K562 (cell line): ENCODE data around the gene ROMO1. TPM values are rescaled to one million over a fixed set of nuclear protein-coding genes. Genes with fewer than 3 reads are reported as not detected.

Experiments used
- ATAC-seq: fragments of 200-7000 bp; cut with Tn5 transposase; 3 replicates; pipeline ENCODE4 v1.9.1; 2020; ENCODE audit warnings: moderate library complexity
- BruUV-seq: library from RNA; stranded (reverse); fragments of 400-500 nt; replicated peaks from 2 replicates; lab custom pipeline; 2021; lab: Mats Ljungman, UMichigan
- CTCF ChIA-PET: fragments of 300-600 bp; formaldehyde crosslinking; extraction: SDS; loops from one replicate; lab custom pipeline; 2021; ENCODE audit warnings: low intra/inter-chr PET ratio; lab: Yijun Ruan, JAX
- POLR2A ChIA-PET: fragments of 300-600, 350-650 bp; sonication (Branson Sonifier 250); formaldehyde crosslinking; extraction: SDS; loops from one replicate; lab custom pipeline; 2021; ENCODE audit warnings: antibody characterized with exemption, inconsistent platforms; lab: Yijun Ruan, JAX
- DNase-seq, 4 experiments: peaks; one replicate each; pipeline versions ENCODE4 v3.0.0 to v3.0.0-alpha.2; 2011 to 2018; ENCODE audit warnings: low spot score in 3 of 4, mixed read lengths in 3 of 4; ENCODE audit errors: extremely low read depth in 1 of 4
- FAIRE-seq: peaks from 2 replicates; lab custom pipeline; 2011; peaks lifted over from hg19 to GRCh38; lab: Jason Lieb, UNC
- H2AFZ ChIP-seq: 2 replicates; pipeline ENCODE4 v1.6.0; 2011; ENCODE audit warnings: low read depth, low read length, control low read depth, inconsistent platforms
- H3K27ac ChIP-seq: fragments of 200-600 bp; 3 replicates; pipeline ENCODE4 v1.8.0; 2011; ENCODE audit warnings: low read depth, mild to moderate bottlenecking, control low read depth, inconsistent platforms, low read length, moderate library complexity, mixed read lengths; ENCODE audit errors: extremely low read depth
- H3K27me3 ChIP-seq, 2 experiments: fragments of 300-600 bp in 1 of 2; 2 replicates in 1 of 2; 3 replicates in 1 of 2; pipeline versions ENCODE4 v1.6.0 to v1.8.0; 2011; ENCODE audit warnings: inconsistent platforms in 2 of 2, low read length in 2 of 2, mild to moderate bottlenecking in 1 of 2, mixed read lengths in 1 of 2, moderate library complexity in 1 of 2; ENCODE audit not compliant: control insufficient read depth in 2 of 2, insufficient read depth in 2 of 2
- H3K36me3 ChIP-seq: fragments of 300-600 bp; 3 replicates; pipeline ENCODE4 v1.8.0; 2011; ENCODE audit warnings: mild to moderate bottlenecking, low read length, inconsistent platforms; ENCODE audit not compliant: control insufficient read depth, insufficient read depth
- H3K4me1 ChIP-seq, 2 experiments: fragments of 200-600 bp in 1 of 2; replicated peaks in 1 of 2; 2 replicates in 1 of 2; 3 replicates in 1 of 2; pipeline versions ENCODE4 v1.5.1 to v1.8.0; 2011; ENCODE audit warnings: inconsistent platforms in 2 of 2, low read length in 2 of 2, mild to moderate bottlenecking in 1 of 2, mixed read lengths in 1 of 2, moderate library complexity in 1 of 2; ENCODE audit not compliant: control insufficient read depth in 2 of 2, insufficient read depth in 2 of 2
- H3K4me2 ChIP-seq: 2 replicates; pipeline ENCODE4 v1.6.1; 2011; ENCODE audit warnings: low read length, control low read depth, inconsistent platforms, mixed read lengths; ENCODE audit not compliant: insufficient read depth
- H3K4me3 ChIP-seq: fragments of 200-600 bp; sonication (generic), shearing (Covaris generic); 2 replicates; pipeline ENCODE4 v1.5.1; 2016; ENCODE audit warnings: control low read depth, inconsistent platforms
- H3K79me2 ChIP-seq: fragments of 200-600 bp; 3 replicates; pipeline ENCODE4 v1.8.0; 2011; ENCODE audit warnings: low read length, inconsistent platforms; ENCODE audit not compliant: control insufficient read depth, insufficient read depth
- H3K9ac ChIP-seq, 2 experiments: 2 replicates each; pipeline versions ENCODE4 v1.6.0 to v1.6.1; 2011; ENCODE audit warnings: low read depth in 2 of 2, low read length in 2 of 2, control low read depth in 1 of 2, inconsistent platforms in 1 of 2, mild to moderate bottlenecking in 1 of 2, mixed read lengths in 1 of 2; ENCODE audit not compliant: insufficient read depth in 1 of 2
- H3K9me1 ChIP-seq: one replicate; pipeline ENCODE4 v1.6.0; 2011; ENCODE audit warnings: inconsistent platforms, mild to moderate bottlenecking, low read length, moderate library complexity; ENCODE audit not compliant: control insufficient read depth, insufficient read depth
- H3K9me3 ChIP-seq: replicated peaks from 2 replicates; pipeline ENCODE4 v1.5.1; 2011; ENCODE audit warnings: low read depth, low read length, inconsistent platforms; ENCODE audit not compliant: control insufficient read depth, insufficient read depth
- H4K20me1 ChIP-seq: replicated peaks from 2 replicates; pipeline ENCODE4 v1.6.1; 2011; ENCODE audit warnings: low read length, inconsistent platforms, mixed read lengths; ENCODE audit not compliant: control insufficient read depth, insufficient read depth
- CXXC5 ChIP-seq: fragments of 250-450 bp; sonication (Bioruptor Pico); IDR thresholded peaks from 2 replicates; pipeline ENCODE4 v1.8.0; 2022; ENCODE audit warnings: inconsistent platforms, mild to moderate bottlenecking, moderate library complexity
- ELF2 ChIP-seq: fragments of 250-450 bp; sonication (Bioruptor Pico); IDR thresholded peaks from 2 replicates; pipeline ENCODE4 v1.5.0; 2021; ENCODE audit warnings: mild to moderate bottlenecking
- FOXK1 ChIP-seq: sonication (generic); formaldehyde crosslinking; IDR thresholded peaks from 2 replicates; pipeline ENCODE4 v1.8.0; 2022; ENCODE audit warnings: missing genetic modification reagents, mild to moderate bottlenecking, borderline replicate concordance
- HDAC6 ChIP-seq: IDR thresholded peaks from 2 replicates; pipeline ENCODE4 v1.6.1; 2012; ENCODE audit warnings: low read depth, mild to moderate bottlenecking, control low read depth, inconsistent platforms, low read length, moderate library complexity
- MTF1 ChIP-seq: fragments of 250-450 bp; sonication (Bioruptor Pico); IDR thresholded peaks from 2 replicates; pipeline ENCODE4 v1.9.0; 2021; ENCODE audit warnings: moderate library complexity, mild to moderate bottlenecking, inconsistent platforms, borderline replicate concordance
- POLR2AphosphoS5 ChIP-seq: IDR thresholded peaks from 2 replicates; pipeline ENCODE4 v1.6.1; 2011; ENCODE audit warnings: mild to moderate bottlenecking, low read depth, low read length, moderate library complexity; ENCODE audit not compliant: control insufficient read depth, insufficient read depth
- PRPF4 ChIP-seq: fragments of 200-400 bp; formaldehyde crosslinking; IDR thresholded peaks from one replicate; pipeline ENCODE4 v1.6.1; 2017; ENCODE audit warnings: low read length, low read depth, mild to moderate bottlenecking; ENCODE audit not compliant: insufficient read depth, poor library complexity, severe bottlenecking
- RBFOX2 ChIP-seq: fragments of 200-400 bp; formaldehyde crosslinking; IDR thresholded peaks from 2 replicates; pipeline ENCODE4 v1.6.1; 2017; ENCODE audit warnings: low read depth, mild to moderate bottlenecking, low read length, moderate library complexity
- RBM14 ChIP-seq: fragments of 200-400 bp; formaldehyde crosslinking; IDR thresholded peaks from 2 replicates; pipeline ENCODE4 v1.6.1; 2018; ENCODE audit warnings: low read depth, mild to moderate bottlenecking, low read length, moderate library complexity, borderline replicate concordance; ENCODE audit not compliant: insufficient read depth
- RBM17 ChIP-seq: fragments of 200-400 bp; formaldehyde crosslinking; IDR thresholded peaks from 2 replicates; pipeline ENCODE4 v1.6.1; 2017; ENCODE audit warnings: low read depth, mild to moderate bottlenecking, low read length, borderline replicate concordance
- SMC3 ChIP-seq: conservative IDR thresholded peaks from 2 replicates; pipeline ENCODE4 v1.6.1; 2011; ENCODE audit warnings: low read depth, low read length, improper control_type of control experiment; ENCODE audit not compliant: insufficient read depth
- ZFX ChIP-seq: sonication (generic); formaldehyde crosslinking; IDR thresholded peaks from 2 replicates; pipeline ENCODE4 v1.8.0; 2022; ENCODE audit warnings: mild to moderate bottlenecking, missing genetic modification reagents, moderate library complexity
- ZNF592 ChIP-seq: fragments of 450-650 bp; IDR thresholded peaks from 2 replicates; pipeline ENCODE4 v1.6.1; 2017; ENCODE audit warnings: antibody characterized with exemption, mild to moderate bottlenecking
- WGBS: fragments of 100-300 bp; shearing (Covaris generic); methylation state at CpG from one replicate; pipeline ENCODE4 v1.1.6; 2016; ENCODE audit warnings: low coverage, mixed read lengths; ENCODE audit not compliant: insufficient coverage; ENCODE audit errors: missing lambda C conversion rate; 5-methylcytosine and 5-hydroxymethylcytosine counted together
- in situ Hi-C: fragments of 300-500 bp; cut with MboI; formaldehyde crosslinking; loops from 4 replicates; pipeline ENCODE4 v1.15.0; 2018; ENCODE audit warnings: inconsistent platforms, mixed read lengths
- intact Hi-C: fragments of 100-400 bp; cut with micrococcal nuclease; formaldehyde crosslinking; loops from 2 replicates; pipeline ENCODE4 v1.14.2; 2022
- polyA plus RNA-seq, 8 experiments: library from polyadenylated mRNA; depleted of rRNA in 4 of 8; stranded (reverse) in 5 of 8; unstranded in 3 of 8; fragments of >200 nt; fragmentation: Nextera tagmentation in 2 of 8; fragmentation: Illumina TruSeq in 1 of 8; extraction: Ambion mirVana in 2 of 8; extraction: Trizol in 1 of 8; gene quantifications; 2 replicates each; pipeline versions ENCODE4 v1.2.1 to v1.2.3, GENCODE V29; 2011 to 2014; ENCODE audit warnings: inconsistent platforms in 1 of 8, missing spikeins in 1 of 8
- total RNA-seq, 7 experiments: library from RNA; depleted of rRNA in 6 of 7; stranded (reverse); fragments of >200 nt in 6 of 7; fragmentation: Illumina TruSeq in 2 of 7; extraction: Trizol in 2 of 7; gene quantifications; 2 replicates each; pipeline versions ENCODE4 v1.2.1 to v1.2.3, GENCODE V29; 2011 to 2021; ENCODE audit warnings: low replicate concordance in 1 of 7
- TF ChIP-seq, protein P1 (sequence below), 2 experiments: fragments of 250-450 bp in 1 of 2; fragments of 450-650 bp in 1 of 2; sonication (Bioruptor Pico) in 1 of 2; IDR thresholded peaks; 2 replicates each; pipeline versions ENCODE4 v1.6.1 to v1.8.0; 2016 to 2021; ENCODE audit warnings: mild to moderate bottlenecking in 2 of 2, moderate library complexity in 2 of 2, missing compliant biosample characterization in 1 of 2, missing genetic modification characterization in 1 of 2

ROMO1 gene
- total and polyA plus RNA-seq, 9 of the 15 experiments (the other 6 are each of a cell fraction or from before 2014, with no cell fraction given): 31.8 to 741 (median 226) TPM

DNA sequence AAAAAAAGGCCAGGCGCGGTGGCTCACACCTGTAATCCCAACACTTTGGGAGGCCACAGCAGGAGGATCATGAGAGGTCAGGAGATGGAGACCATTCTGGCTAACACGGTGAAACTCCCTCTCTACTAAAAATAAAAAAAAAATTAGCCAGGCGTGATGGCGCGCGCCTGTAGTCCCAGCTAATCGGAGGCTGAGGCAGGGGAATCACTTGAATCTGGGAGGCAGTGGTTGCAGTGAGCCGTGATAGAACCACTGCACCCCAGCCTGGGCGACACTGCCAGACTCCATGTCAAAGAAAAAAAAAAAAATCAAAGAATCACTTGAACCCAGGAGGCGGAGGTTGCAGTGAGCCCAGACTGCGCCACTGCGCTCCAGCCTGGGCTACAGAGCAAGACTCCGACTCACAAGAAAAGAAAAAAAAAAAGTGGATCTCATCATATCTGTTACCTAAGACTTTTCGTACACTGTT lies 38.7 kb downstream of the ROMO1 start:
- no peaks in the 10 kb centered on the region for H3K9me3 ChIP-seq
- BruUV-seq: no TSS peak
- no peak overlapping the region for H3K27ac ChIP-seq
- in situ Hi-C loops: no loop called here
- H3K79me2 ChIP-seq: peaks cover 96% of the 10 kb centered on the region
- intact Hi-C loops: no loop called here
- no peak overlapping the region for H3K4me3 ChIP-seq
- H3K4me2 ChIP-seq: no peak overlapping the region
- H4K20me1 ChIP-seq: peaks cover 56% of the 10 kb centered on the region
- no peaks in the 10 kb centered on the region for H3K27me3 ChIP-seq
- FAIRE-seq (no peak), ATAC-seq (no peak), DNase-seq (no peak)
- no peaks in the 10 kb centered on the region for H3K9me1 ChIP-seq
- WGBS: 93% methylated on average over 14 of the region's 15 CpGs
- no peak overlapping the region for H2AFZ ChIP-seq
- no peak for TF ChIP-seq RBM14
- TF ChIP-seq ZNF592: no peak
- TF ChIP-seq, protein P1, sequence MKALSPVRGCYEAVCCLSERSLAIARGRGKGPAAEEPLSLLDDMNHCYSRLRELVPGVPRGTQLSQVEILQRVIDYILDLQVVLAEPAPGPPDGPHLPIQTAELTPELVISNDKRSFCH (CRISPR knock-in tag; IDR thresholded peaks at IDR 0.05): no peak
- TF ChIP-seq, protein P1 (tag; IDR thresholded peaks at IDR 0.05): no peak
- no peak for TF ChIP-seq SMC3
- TF ChIP-seq MTF1: no peak
- TF ChIP-seq PRPF4: no peak
- TF ChIP-seq HDAC6: no peak
- TF ChIP-seq POLR2AphosphoS5: peak; percentile 5; the same call in 1 of the 2 replicates
- peak; percentile 50 for TF ChIP-seq RBFOX2
- no peak for TF ChIP-seq CXXC5 (CRISPR knock-in tag)
- TF ChIP-seq ELF2 (CRISPR knock-in tag): no peak
- 0 out of 2 replicates have a peak, but pooled peaks have one; percentile 13 for TF ChIP-seq ZFX (CRISPR knock-in tag)
- no peak for TF ChIP-seq FOXK1 (CRISPR knock-in tag)
- no peak for TF ChIP-seq RBM17
- peaks cover 0 to 13% of the 10 kb centered on the region in 2 experiments; a peak in 2 of 5 replicates for H3K4me1 ChIP-seq
- no peak overlapping the region for H3K9ac ChIP-seq
- ChIA-PET POLR2A (interaction anchor here (0.9 to 7.0 kb wide), 5 partner anchors 10 to 216 kb away, joined by 3 to 99 read pairs (median 4); partner anchors contain the start of gene SCAND1), CTCF (no interaction called here)
- peaks cover 82% of the 10 kb centered on the region for H3K36me3 ChIP-seq
